Smooth muscle cell of the brain vasculature (primary cell): ENCODE measurements around the gene TKT.
"Not testable (repeated sequence)": the region's sequence is repeated elsewhere in the genome, so short reads cannot be mapped to it uniquely, and the experiment has no call there.

Experiments
- DNase-seq: peaks from one replicate; pipeline ENCODE4 v3.0.0-alpha.2; 2012; ENCODE audit warnings: low read depth, low spot score

TKT gene

GRCh38 chr3:53259427-53260259 is 3.8 kb upstream of the TKT start:
- DNase-seq, result no peak

GRCh38 chr3:53258600-53259426 is 3.0 kb upstream of the TKT start:
- no peak for DNase-seq

- DNase-seq, result no peak
These were observed 1.6 kb upstream of the TKT start for GRCh38 chr3:53257465-53257864.

- no peak for DNase-seq
These were observed 858 bp upstream of the TKT start for GRCh38 chr3:53256704-53257055.

- no peak for DNase-seq
These were observed 423 bp downstream of the TKT start for GRCh38 chr3:53255423-53255774.

GRCh38 chr3:53254509-53255422 is 1.1 kb downstream of the TKT start:
- DNase-seq, result no peak

GRCh38 chr3:53253707-53254508 is 1.9 kb downstream of the TKT start:
- DNase-seq, result no peak

GRCh38 chr3:53252947-53253322 is 2.9 kb downstream of the TKT start:
- DNase-seq, result not testable (repeated sequence)

GRCh38 chr3:53252096-53252946 is 3.5 kb downstream of the TKT start:
- no peak for DNase-seq

GRCh38 chr3:53250881-53251605 is 4.8 kb downstream of the TKT start:
- no peak for DNase-seq

- no peak for DNase-seq
These were observed 5.4 kb downstream of the TKT start for GRCh38 chr3:53250453-53250852.

- no peak for DNase-seq
These were observed 7.7 kb downstream of the TKT start for GRCh38 chr3:53248161-53248560.

GRCh38 chr3:53247619-53248018 is 8.2 kb downstream of the TKT start:
- DNase-seq, result no peak

- DNase-seq, result no peak
These were observed 11.6 kb downstream of the TKT start for GRCh38 chr3:53244271-53244670.

- DNase-seq, result no peak
These were observed 12.0 kb downstream of the TKT start for GRCh38 chr3:53243785-53244184.

GRCh38 chr3:53243165-53243564 is 12.7 kb downstream of the TKT start:
- peak; percentile 59 for DNase-seq

- no peak for DNase-seq
These were observed 13.2 kb downstream of the TKT start for GRCh38 chr3:53242642-53243041.

GRCh38 chr3:53242155-53242554 is 13.7 kb downstream of the TKT start:
- no peak for DNase-seq
